ENCODE results near the gene NEURL4. TPM values are rescaled to one million over a fixed set of nuclear protein-coding genes. Genes with fewer than 3 reads are reported as not detected.

Gene NEURL4
- total RNA-seq, 1 donor from 2014 or later, result 19.3 TPM

- H3K4me3 ChIP-seq (ENCODE audit: low read depth, low read length), result no peak overlapping the region
- DNase-seq (ENCODE audit: low read depth), result no peak
- no peak for TF ChIP-seq CTCF (conservative IDR thresholded peaks at IDR 0.05; ENCODE audit: low read depth, low read length)
These were observed 25.2 kb upstream of the NEURL4 start for GRCh38 chr17:7354262-7354843.

- DNase-seq (ENCODE audit: low read depth), result no peak
- TF ChIP-seq CTCF (conservative IDR thresholded peaks at IDR 0.05; ENCODE audit: low read depth, low read length), result no peak
- peak overlapping the region; percentile 80 for H3K4me3 ChIP-seq (ENCODE audit: low read depth, low read length)
These were observed 23.9 kb upstream of the NEURL4 start for GRCh38 chr17:7352910-7353635.

- H3K4me3 ChIP-seq (ENCODE audit: low read depth, low read length), result peak overlapping the region; percentile 80
- TF ChIP-seq CTCF (conservative IDR thresholded peaks at IDR 0.05; ENCODE audit: low read depth, low read length), result peak; percentile 56
- DNase-seq (ENCODE audit: low read depth), result no peak
These were observed 23.4 kb upstream of the NEURL4 start for GRCh38 chr17:7352503-7352889.

- no peak for DNase-seq (ENCODE audit: low read depth)
- H3K4me3 ChIP-seq (ENCODE audit: low read depth, low read length), result peak within 1 kb of the TSS; percentile 80
- TF ChIP-seq CTCF (conservative IDR thresholded peaks at IDR 0.05; ENCODE audit: low read depth, low read length), result no peak
These were observed 22.7 kb upstream of the NEURL4 start, which contains the start of gene KCTD11 for GRCh38 chr17:7351665-7352502. Gene KCTD11 (plus strand): TSS chr17:7352162.

GRCh38 chr17:7348478-7349242, 19.5 kb upstream of the NEURL4 start:
- TF ChIP-seq CTCF (conservative IDR thresholded peaks at IDR 0.05; ENCODE audit: low read depth, low read length), result no peak
- DNase-seq (ENCODE audit: low read depth), result no peak
- no peak overlapping the region for H3K4me3 ChIP-seq (ENCODE audit: low read depth, low read length)

- TF ChIP-seq CTCF (conservative IDR thresholded peaks at IDR 0.05; ENCODE audit: low read depth, low read length), result no peak
- no peak for DNase-seq (ENCODE audit: low read depth)
These were observed 18.7 kb upstream of the NEURL4 start for GRCh38 chr17:7347630-7348477.

More at GRCh38 chr17:7347630-7348477, 18.7 kb upstream of the NEURL4 start:
- no peak overlapping the region for H3K4me3 ChIP-seq (ENCODE audit: low read depth, low read length)

Measured in epithelial cell of proximal tubule (primary cell).